Parathyroid adenoma (tissue), 2 donors: ENCODE data around the gene DGUOK.

Experiments
- H2AFZ ChIP-seq: fragments of 300-600 bp; sonication (generic); one replicate; pipeline ENCODE4 v1.7.0; 2017; ENCODE audit warnings: antibody characterized with exemption, mild to moderate bottlenecking
- H3K27ac ChIP-seq: fragments of 300-600 bp; sonication (generic); one replicate; pipeline ENCODE4 v1.7.0; 2017
- H3K27me3 ChIP-seq: fragments of 300-600 bp; sonication (generic); one replicate; pipeline ENCODE4 v1.7.0; 2017; ENCODE audit warnings: low read length; ENCODE audit not compliant: control insufficient read depth, insufficient read depth
- H3K36me3 ChIP-seq: fragments of 300-600 bp; sonication (generic); one replicate; pipeline ENCODE4 v1.7.0; 2017; ENCODE audit warnings: low read length; ENCODE audit not compliant: control insufficient read depth, insufficient read depth
- H3K4me1 ChIP-seq: fragments of 300-600 bp; sonication (generic); one replicate; pipeline ENCODE4 v1.7.0; 2017; ENCODE audit warnings: control low read depth
- H3K4me2 ChIP-seq: fragments of 300-600 bp; sonication (generic); one replicate; pipeline ENCODE4 v1.7.0; 2017; ENCODE audit warnings: low read length
- H3K4me3 ChIP-seq: fragments of 300-600 bp; sonication (generic); one replicate; pipeline ENCODE4 v1.7.0; 2017; ENCODE audit warnings: low read depth, low read length
- H3K79me2 ChIP-seq: fragments of 300-600 bp; sonication (generic); one replicate; pipeline ENCODE4 v1.7.0; 2017; ENCODE audit warnings: control low read depth
- H3K9ac ChIP-seq: fragments of 300-600 bp; sonication (generic); one replicate; pipeline ENCODE4 v1.7.0; 2017; ENCODE audit warnings: mild to moderate bottlenecking
- H3K9me3 ChIP-seq: fragments of 300-600 bp; sonication (generic); one replicate; pipeline ENCODE4 v1.7.0; 2017; ENCODE audit warnings: low read length; ENCODE audit not compliant: control insufficient read depth
- CTCF ChIP-seq: fragments of 300-600 bp; sonication (generic); IDR thresholded peaks from one replicate; pipeline ENCODE4 v1.7.0; 2017; ENCODE audit warnings: antibody characterized with exemption, mild to moderate bottlenecking
- donor health status: primary hyperparathyroidism.

Gene DGUOK

GRCh38 chr2:73916666-73917065, 10.0 kb upstream of the DGUOK start:
- no peak overlapping the region for H3K4me3 ChIP-seq
- no peaks in the 10 kb centered on the region for H3K4me1 ChIP-seq
- H3K27ac ChIP-seq = no peak overlapping the region
- H3K4me2 ChIP-seq = no peak overlapping the region
- no peak for TF ChIP-seq CTCF
- H3K27me3 ChIP-seq = no peaks in the 10 kb centered on the region
- no peaks in the 10 kb centered on the region for H3K36me3 ChIP-seq
- H3K9ac ChIP-seq = no peak overlapping the region
- H3K79me2 ChIP-seq = no peaks in the 10 kb centered on the region
- no peak overlapping the region for H2AFZ ChIP-seq
- no peaks in the 10 kb centered on the region for H3K9me3 ChIP-seq

- Histone ChIP-seq H2AFZ (no peak overlapping the region), H3K79me2 (no peaks in the 10 kb centered on the region), H3K27ac (no peak overlapping the region), H3K4me2 (no peak overlapping the region), H3K4me3 (no peak overlapping the region), H3K9ac (no peak overlapping the region), H3K9me3 (no peaks in the 10 kb centered on the region), H3K27me3 (no peaks in the 10 kb centered on the region), H3K4me1 (no peaks in the 10 kb centered on the region), H3K36me3 (no peaks in the 10 kb centered on the region)
- TF ChIP-seq CTCF = no peak
These were observed 9.4 kb upstream of the DGUOK start for GRCh38 chr2:73917296-73917695.

- no peak for TF ChIP-seq CTCF
- no peaks in the 10 kb centered on the region for H3K9me3 ChIP-seq
- H3K79me2 ChIP-seq = no peaks in the 10 kb centered on the region
- H3K4me3 ChIP-seq = no peak overlapping the region
- no peaks in the 10 kb centered on the region for H3K36me3 ChIP-seq
- H3K27me3 ChIP-seq = no peaks in the 10 kb centered on the region
- H3K27ac ChIP-seq = no peak overlapping the region
- no peak overlapping the region for H3K9ac ChIP-seq
- no peaks in the 10 kb centered on the region for H3K4me1 ChIP-seq
- no peak overlapping the region for H2AFZ ChIP-seq
- no peak overlapping the region for H3K4me2 ChIP-seq
These were observed 8.9 kb upstream of the DGUOK start for GRCh38 chr2:73917696-73918207.

- Histone ChIP-seq H3K27ac (no peak overlapping the region), H3K27me3 (no peaks in the 10 kb centered on the region), H3K79me2 (no peaks in the 10 kb centered on the region), H3K9me3 (no peaks in the 10 kb centered on the region), H3K4me3 (no peak overlapping the region), H3K4me2 (no peak overlapping the region), H3K9ac (no peak overlapping the region), H2AFZ (no peak overlapping the region), H3K4me1 (no peaks in the 10 kb centered on the region), H3K36me3 (no peaks in the 10 kb centered on the region)
- no peak for TF ChIP-seq CTCF
These were observed 7.8 kb upstream of the DGUOK start for GRCh38 chr2:73918856-73919255.

- no peak overlapping the region for H3K9ac ChIP-seq
- no peaks in the 10 kb centered on the region for H3K36me3 ChIP-seq
- H3K4me3 ChIP-seq = no peak overlapping the region
- no peak overlapping the region for H3K27ac ChIP-seq
- no peak overlapping the region for H2AFZ ChIP-seq
- no peaks in the 10 kb centered on the region for H3K79me2 ChIP-seq
- H3K4me2 ChIP-seq = no peak overlapping the region
- H3K4me1 ChIP-seq = no peaks in the 10 kb centered on the region
- H3K27me3 ChIP-seq = no peaks in the 10 kb centered on the region
- no peak for TF ChIP-seq CTCF
- H3K9me3 ChIP-seq = no peaks in the 10 kb centered on the region
These were observed 7.0 kb upstream of the DGUOK start for GRCh38 chr2:73919596-73920228.
